IPS DF 6.9 (cell line): ENCODE measurements around the gene MESP2.

Experiments used
- DNase-seq: peaks from one replicate; pipeline ENCODE4 v3.0.0-alpha.2; 2013; ENCODE audit warnings: low read depth, low spot score
- H3K27ac ChIP-seq: one replicate; pipeline ENCODE4 v1.5.1; 2013; ENCODE audit warnings: low read length, control low read depth
- H3K27me3 ChIP-seq: 2 replicates; pipeline ENCODE4 v1.6.1; 2013; ENCODE audit warnings: mild to moderate bottlenecking, low read length; ENCODE audit not compliant: control insufficient read depth, insufficient read depth
- H3K36me3 ChIP-seq: 2 replicates; pipeline ENCODE4 v1.6.1; 2013; ENCODE audit warnings: low read length; ENCODE audit not compliant: control insufficient read depth, insufficient read depth
- H3K4me1 ChIP-seq: 2 replicates; pipeline ENCODE4 v1.6.1; 2013; ENCODE audit warnings: low read length; ENCODE audit not compliant: control insufficient read depth, insufficient read depth
- H3K4me3 ChIP-seq: 2 replicates; pipeline ENCODE4 v1.5.1; 2013; ENCODE audit warnings: mild to moderate bottlenecking, low read length
- H3K9me3 ChIP-seq: 2 replicates; pipeline ENCODE4 v1.6.1; 2013; ENCODE audit warnings: low read length, inconsistent platforms; ENCODE audit not compliant: control insufficient read depth, insufficient read depth
- WGBS: extraction: QIAGEN DNeasy Blood & Tissue Kit; methylation state at CpG from one replicate; pipeline ENCODE4 v1.1.7; 2013; ENCODE audit warnings: mixed read lengths, missing lambda C conversion rate; ENCODE audit not compliant: insufficient read length, insufficient coverage; 5-methylcytosine and 5-hydroxymethylcytosine counted together

MESP2 gene

DNA sequence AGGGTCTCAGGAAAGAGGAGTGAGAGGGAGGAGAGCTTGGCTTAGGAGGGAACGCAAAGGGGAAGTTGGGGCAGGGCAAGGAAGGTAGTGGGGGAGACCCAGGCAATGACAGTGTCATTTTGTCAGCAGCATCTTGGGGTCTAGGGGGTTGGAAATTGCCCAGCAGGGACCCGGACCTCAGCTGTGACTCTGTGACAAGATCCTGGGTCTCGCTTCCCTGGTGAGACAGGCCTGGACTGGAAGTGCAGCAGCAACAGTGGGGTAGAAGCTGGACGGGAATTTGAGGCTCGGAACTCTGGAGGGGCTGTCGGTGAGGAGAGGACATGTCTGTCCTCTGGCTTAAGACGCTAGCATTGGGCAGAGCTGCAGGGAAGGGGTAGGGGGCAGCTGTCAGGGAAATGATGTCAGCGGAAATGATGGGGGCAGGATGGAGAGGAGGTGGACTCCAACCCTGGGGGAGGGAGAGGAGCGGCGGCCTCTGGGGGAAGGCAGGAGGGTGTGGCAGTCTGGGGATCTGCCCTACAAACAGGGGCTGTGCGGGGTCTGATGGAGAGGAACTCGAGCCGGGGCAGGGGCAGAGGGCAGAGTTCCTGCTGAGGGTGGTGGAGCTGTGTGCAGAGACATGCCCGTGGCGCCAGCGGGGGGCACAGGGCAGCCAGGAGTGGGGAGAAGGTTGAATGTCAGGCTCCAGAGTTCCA lies 26.2 kb downstream of the MESP2 start:
- Histone ChIP-seq H3K36me3 (no peaks in the 10 kb centered on the region), H3K9me3 (no peaks in the 10 kb centered on the region), H3K4me1 (no peaks in the 10 kb centered on the region), H3K27ac (no peak overlapping the region), H3K27me3 (no peaks in the 10 kb centered on the region), H3K4me3 (no peak overlapping the region)
- DNase-seq = no peak
- WGBS = no CpG with 5 or more reads among the region's 16 CpGs

DNA sequence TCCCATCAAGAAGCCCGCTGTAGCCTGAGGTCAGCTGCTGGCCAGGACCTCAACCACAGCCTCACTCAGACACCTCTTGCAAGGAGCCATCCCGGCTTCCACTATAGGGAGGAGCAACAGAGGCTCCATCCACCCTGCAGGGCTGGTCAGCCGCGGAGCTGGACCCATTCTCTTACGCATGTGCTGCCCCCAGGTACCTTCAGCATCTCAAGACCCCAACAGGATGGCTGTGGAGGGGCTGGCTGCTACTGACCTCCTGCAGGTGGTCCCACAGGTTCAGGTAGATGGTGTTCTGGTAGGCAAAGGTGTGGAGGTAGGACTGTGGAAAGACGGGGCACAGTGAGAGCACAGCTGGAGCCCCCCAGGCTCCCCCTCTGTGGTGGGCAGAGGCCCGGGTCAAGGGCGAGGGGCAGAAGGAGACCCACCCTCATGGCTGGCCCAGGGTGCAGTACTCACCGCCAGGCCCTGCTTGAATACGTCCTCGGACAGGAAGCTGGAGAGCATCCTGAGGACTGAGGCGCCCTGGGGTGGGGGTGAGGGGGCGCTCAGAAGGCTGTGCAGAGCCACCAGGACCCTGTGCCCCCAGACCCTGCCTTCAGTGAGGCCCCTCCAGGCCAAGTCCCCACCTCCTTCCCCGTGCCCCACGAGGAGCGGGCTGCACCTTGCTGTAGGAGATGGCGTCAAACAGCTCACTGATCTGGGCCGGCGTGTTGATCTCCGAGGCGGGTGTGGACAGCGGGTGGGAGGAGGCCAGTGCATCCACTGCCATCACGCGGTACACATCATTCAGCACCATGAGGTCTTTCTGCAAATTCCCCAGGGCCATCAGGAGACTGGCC lies 27.1 kb downstream of the MESP2 start:
- Histone ChIP-seq H3K4me1 (no peaks in the 10 kb centered on the region), H3K9me3 (no peaks in the 10 kb centered on the region), H3K36me3 (no peaks in the 10 kb centered on the region), H3K27me3 (no peaks in the 10 kb centered on the region), H3K27ac (no peak overlapping the region), H3K4me3 (no peak overlapping the region)
- WGBS = no CpG with 5 or more reads among the region's 24 CpGs
- DNase-seq = no peak

DNA sequence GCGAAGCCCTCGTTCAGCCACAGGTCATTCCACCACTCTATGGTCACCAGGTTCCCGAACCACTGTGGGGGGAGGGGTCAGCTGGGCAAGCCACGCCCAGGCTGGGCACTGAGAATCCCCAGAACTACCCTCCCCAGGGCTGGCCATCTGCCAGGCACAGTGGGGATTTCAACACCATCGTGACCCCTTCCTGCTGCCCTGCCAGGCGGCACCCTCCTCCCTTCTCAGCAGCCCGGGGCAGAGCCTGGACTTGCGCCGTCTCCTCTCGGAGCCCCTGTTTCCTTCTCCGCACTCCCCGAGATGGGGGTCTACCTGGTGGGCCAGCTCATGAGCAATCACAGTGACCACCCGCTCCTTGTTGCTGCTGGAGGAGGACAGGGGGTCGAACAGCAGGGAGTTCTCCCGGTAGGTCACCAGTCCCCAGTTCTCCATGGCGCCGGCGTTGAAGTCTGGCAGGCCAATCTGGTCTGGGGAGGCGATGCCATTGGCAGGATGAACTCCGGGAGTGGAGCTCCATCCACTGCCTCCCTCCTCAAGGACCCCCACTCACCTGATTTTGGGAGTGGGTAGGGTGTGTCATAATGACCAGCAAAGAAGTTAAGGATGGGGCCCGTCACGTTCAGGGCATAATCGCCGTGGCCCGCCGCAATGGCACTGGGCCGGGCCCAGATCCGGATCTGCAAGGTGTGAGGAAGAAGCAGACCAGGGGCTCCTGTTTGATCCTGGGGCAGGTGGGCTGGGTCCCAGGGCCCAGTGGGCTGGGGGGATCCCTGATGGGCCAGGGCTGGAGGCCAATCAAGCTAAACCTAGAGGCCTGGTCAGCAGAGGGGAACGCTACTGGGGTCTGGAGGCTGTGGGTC lies 28.0 kb downstream of the MESP2 start:
- Histone ChIP-seq H3K27me3 (no peaks in the 10 kb centered on the region), H3K4me1 (no peaks in the 10 kb centered on the region), H3K27ac (no peak overlapping the region), H3K4me3 (no peak overlapping the region), H3K9me3 (no peaks in the 10 kb centered on the region), H3K36me3 (no peaks in the 10 kb centered on the region)
- no CpG with 5 or more reads among the region's 29 CpGs for WGBS
- DNase-seq = no peak

DNA sequence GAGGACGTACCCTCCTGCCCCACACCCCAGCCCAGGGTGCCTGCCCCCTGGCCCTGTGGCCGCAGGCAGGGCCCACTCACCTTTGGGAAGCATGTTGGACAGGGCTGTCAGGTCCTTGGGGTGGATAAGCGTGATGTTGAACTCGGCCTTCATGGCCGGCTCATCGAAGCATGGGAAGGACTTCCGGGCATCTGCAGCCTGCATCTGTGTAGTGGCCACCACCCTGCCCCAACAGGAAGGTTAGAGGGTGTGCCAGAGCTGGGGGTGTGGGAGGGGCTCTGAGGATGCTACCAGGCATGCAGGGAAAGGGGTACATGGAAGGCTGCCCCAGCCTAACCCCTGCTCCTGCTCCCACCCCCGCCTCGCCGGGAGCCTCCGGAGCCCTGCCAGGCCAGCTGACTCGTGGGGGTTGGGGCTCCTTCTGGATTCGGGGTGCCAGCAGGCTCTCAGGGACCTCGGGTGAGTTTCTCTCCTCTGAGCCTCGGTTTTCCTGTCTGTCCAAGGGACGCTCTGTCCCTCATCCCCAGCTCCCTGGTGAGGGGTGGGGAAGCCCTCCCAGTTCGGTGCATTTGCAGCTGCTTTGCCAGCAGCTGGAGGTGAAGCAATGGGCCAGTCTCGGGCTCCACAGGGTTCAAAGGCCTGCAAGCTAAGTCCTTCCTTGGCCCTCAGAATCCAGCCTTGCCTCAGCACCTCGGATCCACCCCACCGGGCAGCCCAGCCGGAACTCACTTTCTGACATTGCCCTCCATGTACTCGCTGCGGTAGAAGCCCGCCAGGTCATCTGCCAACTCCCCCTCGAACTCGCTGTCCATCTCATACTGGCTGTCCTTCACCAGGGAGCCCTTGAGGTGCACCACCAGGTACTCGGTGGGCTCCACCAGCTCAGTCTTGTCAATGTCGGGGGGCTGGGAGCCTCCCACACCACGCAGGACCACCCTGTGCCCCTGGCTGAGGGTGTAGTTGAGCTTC lies 29.4 kb downstream of the MESP2 start:
- no peak for DNase-seq
- no peak overlapping the region for H3K4me3 ChIP-seq
- H3K27ac ChIP-seq = no peak overlapping the region
- no peaks in the 10 kb centered on the region for H3K4me1 ChIP-seq
- H3K27me3 ChIP-seq = no peaks in the 10 kb centered on the region
- H3K36me3 ChIP-seq = no peaks in the 10 kb centered on the region
- H3K9me3 ChIP-seq = no peaks in the 10 kb centered on the region
- WGBS = no CpG with 5 or more reads among the region's 29 CpGs

DNA sequence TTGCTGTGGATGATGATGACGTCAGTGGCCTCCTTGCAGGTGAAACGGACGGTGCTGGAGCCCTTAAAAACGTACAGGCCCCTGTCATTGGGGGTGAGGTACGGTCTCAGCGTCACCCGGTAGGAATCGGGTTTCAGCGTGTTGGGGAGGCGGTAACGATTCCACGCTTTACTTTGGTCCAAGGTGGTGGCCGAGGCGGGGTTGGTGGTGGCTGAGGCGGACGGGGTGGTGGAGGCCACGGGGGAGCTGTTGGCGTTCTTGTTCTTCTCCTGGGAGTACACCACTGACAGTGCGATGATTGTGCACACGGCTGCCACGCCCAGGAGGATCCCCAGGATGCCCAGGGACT lies 30.1 kb downstream of the MESP2 start:
- H3K4me1 ChIP-seq = no peaks in the 10 kb centered on the region
- H3K27me3 ChIP-seq = no peaks in the 10 kb centered on the region
- no CpG with 5 or more reads among the region's 21 CpGs for WGBS
- no peaks in the 10 kb centered on the region for H3K36me3 ChIP-seq
- H3K4me3 ChIP-seq = no peak overlapping the region
- no peak overlapping the region for H3K27ac ChIP-seq
- H3K9me3 ChIP-seq = no peaks in the 10 kb centered on the region
- no peak for DNase-seq

DNA sequence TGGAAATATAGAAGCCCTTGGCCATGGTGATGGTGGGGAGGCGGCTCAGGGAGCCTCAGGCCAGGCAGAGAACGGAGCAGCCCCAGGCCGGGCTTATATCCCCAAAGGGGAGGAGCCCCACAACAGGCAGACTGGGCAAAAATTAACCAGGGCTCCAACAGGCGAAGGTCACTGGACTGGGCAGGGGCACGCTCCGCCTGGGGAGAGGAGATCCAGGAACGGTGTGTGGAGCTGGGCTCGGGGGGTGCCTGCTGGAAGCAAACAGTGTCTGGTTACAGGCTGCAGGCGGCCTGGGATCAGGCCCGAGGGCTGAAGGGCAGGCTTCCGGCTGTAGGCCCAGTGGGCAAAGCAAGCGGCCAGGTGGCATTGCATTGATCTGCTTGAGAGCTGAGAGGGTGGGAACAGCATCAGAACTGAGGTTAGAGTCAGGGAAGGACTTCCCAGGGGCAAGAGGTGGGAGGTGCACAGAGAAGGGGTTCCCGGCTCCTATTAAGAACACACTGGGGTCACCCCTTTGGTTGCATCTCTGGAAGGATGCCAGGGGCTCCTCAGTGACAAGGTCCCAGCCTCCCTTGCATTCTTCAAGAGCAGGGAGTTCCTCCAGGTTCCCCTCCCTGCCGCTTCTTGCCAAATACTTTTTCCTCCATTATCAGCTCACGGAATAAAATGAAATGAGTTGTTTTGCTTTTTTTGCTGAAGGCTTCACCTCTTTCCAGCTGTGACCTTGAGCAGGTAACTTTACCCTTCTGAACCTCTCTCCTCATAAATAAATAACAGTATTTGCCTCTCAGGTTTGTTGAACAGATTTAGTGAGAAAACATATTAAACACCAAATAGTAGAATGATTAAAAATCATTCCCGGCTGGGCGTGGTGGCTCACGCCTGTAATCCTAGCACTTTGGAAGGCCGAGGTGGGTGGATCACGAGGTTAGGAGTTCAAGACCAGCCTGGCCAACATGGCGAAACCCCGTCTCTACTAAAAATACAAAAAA lies 30.7 kb downstream of the MESP2 start:
- no peaks in the 10 kb centered on the region for H3K36me3 ChIP-seq
- no peaks in the 10 kb centered on the region for H3K4me1 ChIP-seq
- no peak overlapping the region for H3K4me3 ChIP-seq
- DNase-seq = no peak
- no CpG with 5 or more reads among the region's 22 CpGs for WGBS
- H3K27me3 ChIP-seq = no peaks in the 10 kb centered on the region
- H3K27ac ChIP-seq = no peak overlapping the region
- no peaks in the 10 kb centered on the region for H3K9me3 ChIP-seq

DNA sequence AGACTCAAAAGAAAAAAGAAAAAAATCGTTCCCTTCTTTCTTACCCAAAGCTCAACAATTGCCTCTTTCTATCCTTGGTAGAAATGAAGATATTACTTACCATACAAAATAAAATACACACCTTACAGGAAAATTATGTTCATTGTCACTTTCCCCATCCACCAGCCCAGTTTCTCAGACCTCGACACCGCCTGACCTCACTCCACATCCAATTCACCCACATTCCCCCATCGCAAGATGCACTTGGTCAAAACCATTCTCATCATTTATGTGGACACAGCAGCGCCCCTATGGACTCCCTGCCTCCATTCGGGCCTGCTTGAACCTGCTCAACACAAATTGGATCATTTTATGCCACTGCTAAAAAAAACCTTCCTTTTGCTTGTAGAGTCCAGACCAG lies 31.6 kb downstream of the MESP2 start:
- no peak for DNase-seq
- Histone ChIP-seq H3K4me3 (no peak overlapping the region), H3K4me1 (no peaks in the 10 kb centered on the region), H3K27ac (no peak overlapping the region), H3K27me3 (no peaks in the 10 kb centered on the region), H3K9me3 (no peaks in the 10 kb centered on the region), H3K36me3 (no peaks in the 10 kb centered on the region)
- 90% methylated on average over 2 of the region's 6 CpGs for WGBS

DNA sequence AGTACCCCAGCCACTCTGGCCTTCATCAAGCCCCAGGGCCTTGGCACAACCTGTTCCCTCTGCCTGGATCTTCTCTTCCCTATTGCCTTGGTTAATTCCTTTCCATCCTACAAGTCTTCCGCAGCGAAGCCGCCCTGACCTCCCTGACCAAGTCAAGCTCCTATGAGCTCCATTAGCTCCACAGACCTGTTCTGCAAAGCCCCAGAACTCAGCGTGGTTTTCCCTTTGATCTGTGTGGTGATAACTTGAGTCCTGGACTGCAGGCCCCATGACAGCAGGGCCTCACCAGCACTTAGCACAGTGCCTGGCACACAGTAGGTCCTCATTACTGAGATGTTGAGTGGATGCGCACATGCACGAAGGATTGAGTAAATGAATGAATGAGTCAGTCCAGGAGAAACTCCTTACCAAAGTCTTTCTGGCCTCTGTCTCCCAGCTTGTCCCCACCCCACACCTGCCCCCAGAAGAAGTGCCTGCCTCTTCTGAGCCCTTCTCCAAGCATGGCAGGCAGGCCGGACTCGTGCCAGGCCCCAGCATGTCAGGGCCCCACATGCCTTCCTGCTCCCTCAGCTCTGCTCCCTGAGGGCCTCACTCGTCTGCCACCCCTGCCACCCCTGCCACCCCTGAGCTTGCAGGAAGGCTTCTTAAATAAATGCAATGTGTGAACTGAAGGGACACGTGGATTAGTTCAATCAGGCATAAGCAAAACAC lies 32.2 kb downstream of the MESP2 start:
- Histone ChIP-seq H3K36me3 (no peaks in the 10 kb centered on the region), H3K27me3 (no peaks in the 10 kb centered on the region), H3K4me1 (no peaks in the 10 kb centered on the region), H3K4me3 (no peak overlapping the region), H3K27ac (no peak overlapping the region), H3K9me3 (no peaks in the 10 kb centered on the region)
- WGBS = no CpG with 5 or more reads among the region's 10 CpGs
- no peak for DNase-seq
